ENCODE data around the gene ENG.

Gene ENG

DNA sequence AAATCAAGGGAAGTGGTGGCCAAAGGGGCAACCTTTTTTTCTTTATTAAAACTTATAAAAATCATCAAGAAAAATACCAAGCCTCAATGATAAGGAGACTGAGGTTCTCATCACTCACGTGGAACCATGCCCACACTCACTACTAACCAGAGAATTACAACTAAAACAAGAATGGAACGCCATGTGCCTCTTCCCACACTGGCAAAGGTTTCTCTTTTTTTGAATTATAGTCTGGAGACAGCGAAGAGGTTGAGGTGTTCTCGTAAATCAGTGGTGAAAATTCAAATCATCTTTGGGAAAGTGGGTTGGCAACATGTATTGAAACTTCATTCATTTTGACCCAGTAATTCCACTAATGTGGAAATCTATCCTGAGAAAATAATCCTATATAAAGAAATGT, 32.4 kb downstream of the ENG start (continued):
- TF ChIP-seq CTCF (tag by site-specific recombination; IDR thresholded peaks at IDR 0.05) (no peak), ZNF280C (tag by site-specific recombination; IDR thresholded peaks at IDR 0.05) (no peak), ZNF510 (tag by site-specific recombination; IDR thresholded peaks at IDR 0.05; ENCODE audit: insufficient replicate concordance) (no peak), ZBTB1 (tag by site-specific recombination; IDR thresholded peaks at IDR 0.05) (no peak), MEIS1 (CRISPR knock-in tag; IDR thresholded peaks at IDR 0.05; ENCODE audit: borderline replicate concordance) (no peak), ZNF350 (tag by site-specific recombination; IDR thresholded peaks at IDR 0.05) (no peak), ZNF24 (tag by site-specific recombination; IDR thresholded peaks at IDR 0.05) (no peak), ZNF169 (tag by site-specific recombination; IDR thresholded peaks at IDR 0.05) (no peak), OSR2 (tag by site-specific recombination; IDR thresholded peaks at IDR 0.05) (no peak), GLIS1 (tag by site-specific recombination; IDR thresholded peaks at IDR 0.05) (no peak), REPIN1 (tag by site-specific recombination; IDR thresholded peaks at IDR 0.05; ENCODE audit: low read depth) (no peak)

GRCh38 chr9:127818574-127818973, 35.9 kb downstream of the ENG start:
- ChIA-PET POLR2A (no interaction called here), CTCF (interaction anchor here (0.9 to 2.3 kb wide), 3 partner anchors 31 to 84 kb away, joined by 3 to 8 read pairs (median 4); partner anchors contain the start of gene TOR2A)
- Histone ChIP-seq H3K9me3 (ENCODE audit: control insufficient read depth, insufficient read depth, low read depth, low read length) (no peaks in the 10 kb centered on the region), H3K4me3 (ENCODE audit: low read depth, low read length) (no peak overlapping the region), H3K27ac (ENCODE audit: extremely low read depth, low read depth, low read length) (no peak overlapping the region), H3K36me3 (ENCODE audit: control insufficient read depth in 2 of 2, insufficient read depth in 1 of 2, low read length in 2 of 2) (peaks cover 0 to 17% of the 10 kb centered on the region in 2 experiments; a peak in 1 of 3 replicates), H3K4me1 (ENCODE audit: control insufficient read depth, insufficient read depth, low read length) (no peaks in the 10 kb centered on the region)
- no peak for TF ChIP-seq ZNF416 (tag by site-specific recombination; IDR thresholded peaks at IDR 0.05)
- TF ChIP-seq ZNF248 (tag by site-specific recombination; IDR thresholded peaks at IDR 0.05) = no peak

DNA sequence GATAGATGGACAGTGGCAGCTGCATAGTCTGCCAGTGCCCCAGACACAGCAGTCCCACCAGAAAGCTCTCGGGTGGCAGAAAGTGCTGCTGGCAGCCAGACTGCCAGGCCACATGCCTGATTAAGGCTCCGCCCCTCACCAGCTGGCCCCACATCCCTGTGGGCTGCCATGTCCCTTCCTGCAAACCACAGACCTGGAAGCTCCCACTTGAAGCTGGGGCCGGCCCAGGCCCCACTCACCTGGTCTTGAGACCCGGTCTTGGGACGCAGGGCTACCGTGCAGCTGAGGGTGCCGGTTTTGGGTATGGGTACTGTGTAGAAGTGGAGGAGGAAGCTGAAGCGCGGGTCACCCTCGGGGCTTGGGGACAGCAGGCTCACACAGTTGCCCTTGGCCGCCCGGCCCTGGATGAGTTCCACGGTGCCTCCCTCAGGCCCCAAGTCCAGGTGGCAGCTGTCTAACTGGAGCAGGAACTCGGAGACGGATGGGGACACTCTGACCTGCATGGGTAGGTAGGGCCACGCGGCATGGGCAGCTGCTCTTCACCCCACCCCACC, 36.5 kb downstream of the ENG start:
- Histone ChIP-seq H3K4me1 (ENCODE audit: control insufficient read depth, insufficient read depth, low read length) (no peaks in the 10 kb centered on the region), H3K4me3 (ENCODE audit: low read depth, low read length) (no peak overlapping the region), H3K27ac (ENCODE audit: extremely low read depth, low read depth, low read length) (no peak overlapping the region), H3K9me3 (ENCODE audit: control insufficient read depth, insufficient read depth, low read depth, low read length) (no peaks in the 10 kb centered on the region), H3K36me3 (ENCODE audit: control insufficient read depth in 2 of 2, insufficient read depth in 1 of 2, low read length in 2 of 2) (peaks cover 0 to 23% of the 10 kb centered on the region in 2 experiments; a peak in 1 of 3 replicates)
- ChIA-PET POLR2A (interaction anchor here (1.3 kb wide), 2 partner anchors 9 to 10 kb away, joined by 5 to 8 read pairs; no protein-coding TSS in a partner anchor), CTCF (interaction anchor here (0.9 to 1.2 kb wide), 3 partner anchors 12 to 83 kb away, joined by 3 to 4 read pairs (median 3); partner anchors contain the start of gene TOR2A)
- no peak for TF ChIP-seq ZNF785 (tag by site-specific recombination; IDR thresholded peaks at IDR 0.05)
- TF ChIP-seq ZNF311 (tag by site-specific recombination; IDR thresholded peaks at IDR 0.05; ENCODE audit: borderline replicate concordance) = no peak
- TF ChIP-seq ZNF24 (tag by site-specific recombination; IDR thresholded peaks at IDR 0.05) = no peak
- no peak for TF ChIP-seq TRIM28 (IDR thresholded peaks at IDR 0.05; ENCODE audit: borderline replicate concordance, low read length)
- no peak for TF ChIP-seq RBAK (tag by site-specific recombination; IDR thresholded peaks at IDR 0.05)
- TF ChIP-seq ZNF266 (tag by site-specific recombination; IDR thresholded peaks at IDR 0.05; ENCODE audit: low read depth) = no peak
- TF ChIP-seq ZNF362 (tag by site-specific recombination; IDR thresholded peaks at IDR 0.05) = no peak
- TF ChIP-seq KLF10 (tag by site-specific recombination; IDR thresholded peaks at IDR 0.05) = no peak
- no peak for TF ChIP-seq ZNF514 (tag by site-specific recombination; IDR thresholded peaks at IDR 0.05)
- no peak for TF ChIP-seq ZNF175 (tag by site-specific recombination; IDR thresholded peaks at IDR 0.05)
- no peak for TF ChIP-seq ZEB2 (tag by site-specific recombination; IDR thresholded peaks at IDR 0.05)
- TF ChIP-seq KLF17 (tag by site-specific recombination; IDR thresholded peaks at IDR 0.05) = no peak
- no peak for TF ChIP-seq REPIN1 (tag by site-specific recombination; IDR thresholded peaks at IDR 0.05; ENCODE audit: low read depth)
- TF ChIP-seq ZNF416 (tag by site-specific recombination; IDR thresholded peaks at IDR 0.05) = no peak
- TF ChIP-seq ZNF704 (tag by site-specific recombination; IDR thresholded peaks at IDR 0.05) = no peak

Measured in HEK293 (cell line).